Inflammatory macrophage treated with lipopolysaccharide for 1 hour (primary cell): ENCODE data around the gene PNMA1.

Source experiments
- DNase-seq, 2 donors: peaks; one replicate each; pipeline ENCODE4 v3.0.0-alpha.2; 2020 to 2022

The PNMA1 gene

GRCh38 chr14:73661872-73662271 lies 52.3 kb downstream of the PNMA1 start:
- DNase-seq = no peak
